GM12891 (cell line): ENCODE data around the gene LUC7L3.
"Not testable (repeated sequence)": the region's sequence is repeated elsewhere in the genome, so short reads cannot be mapped to it uniquely, and the experiment has no call there.

Experiments
- DNase-seq: peaks from one replicate; pipeline ENCODE4 v3.0.0; 2011; ENCODE audit warnings: low spot score; ENCODE audit not compliant: insufficient read length
- FAIRE-seq: peaks from 2 replicates; lab custom pipeline; 2011; peaks lifted over from hg19 to GRCh38; lab: Jason Lieb, UNC
- PAX5 ChIP-seq: IDR thresholded peaks from 2 replicates; pipeline ENCODE4 v1.6.1; 2011; ENCODE audit warnings: low read length, moderate library complexity, mild to moderate bottlenecking; ENCODE audit not compliant: insufficient read depth, severe bottlenecking
- POLR2A ChIP-seq: IDR thresholded peaks from 2 replicates; pipeline ENCODE4 v1.6.1; 2011; ENCODE audit warnings: low read depth, low read length, control low read depth
- POLR2AphosphoS5 ChIP-seq: IDR thresholded peaks from 2 replicates; pipeline ENCODE4 v1.6.1; 2011; ENCODE audit warnings: low read depth, low read length, control low read depth
- POU2F2 ChIP-seq: IDR thresholded peaks from 2 replicates; pipeline ENCODE4 v1.6.1; 2011; ENCODE audit warnings: low read depth, mild to moderate bottlenecking, control low read depth, low read length, moderate library complexity
- SPI1 ChIP-seq: IDR thresholded peaks from 2 replicates; pipeline ENCODE4 v1.6.1; 2011; ENCODE audit warnings: low read depth, low read length, control low read depth
- TAF1 ChIP-seq: IDR thresholded peaks from 2 replicates; pipeline ENCODE4 v1.6.1; 2011; ENCODE audit warnings: low read depth, low read length, control low read depth

The LUC7L3 gene

GRCh38 chr17:50707289-50708049, 11.9 kb upstream of the LUC7L3 start, which contains the start of gene ANKRD40:
Gene ANKRD40 (minus strand): TSS chr17:50707914. CDS start chr17:50707654, 260 bp downstream.
- TF ChIP-seq POLR2A (peak; percentile 36; the same call in 1 of the 2 replicates), POU2F2 (peak; percentile 10; the same call in 1 of the 2 replicates), PAX5 (no peak), TAF1 (peak; percentile 82)

GRCh38 chr17:50708050-50709000, 11.1 kb upstream of the LUC7L3 start:
- TF ChIP-seq PAX5 (no peak), POLR2AphosphoS5 (no peak), SPI1 (no peak), POU2F2 (no peak), POLR2A (0 out of 2 replicates have a peak, but pooled peaks have one; percentile 9), TAF1 (no peak; the same call in 1 of the 2 replicates)
- FAIRE-seq: peak; percentile 28
- DNase-seq: no peak

More at GRCh38 chr17:50707289-50708049, 11.9 kb upstream of the LUC7L3 start, which contains the start of gene ANKRD40:
- FAIRE-seq: peak; percentile 31
- DNase-seq: peak; percentile 69

- FAIRE-seq, DNase-seq: not testable (repeated sequence)
Measured at GRCh38 chr17:50709053-50709452, 10.3 kb upstream of the LUC7L3 start.

GRCh38 chr17:50710025-50710424, 9.4 kb upstream of the LUC7L3 start:
- no peak for DNase-seq
- no peak for FAIRE-seq
- TF ChIP-seq POLR2A: no peak
- TF ChIP-seq POLR2AphosphoS5: no peak
- no peak for TF ChIP-seq POU2F2
- no peak for TF ChIP-seq PAX5
- no peak for TF ChIP-seq TAF1
- no peak for TF ChIP-seq SPI1

GRCh38 chr17:50710650-50711049, 8.8 kb upstream of the LUC7L3 start:
- FAIRE-seq (no peak), DNase-seq (no peak)
- TF ChIP-seq TAF1: no peak
- TF ChIP-seq POLR2AphosphoS5: no peak
- TF ChIP-seq SPI1: no peak
- no peak for TF ChIP-seq POU2F2
- TF ChIP-seq PAX5: no peak
- TF ChIP-seq POLR2A: no peak

GRCh38 chr17:50712641-50713040, 6.8 kb upstream of the LUC7L3 start:
- TF ChIP-seq PAX5 (no peak), POLR2AphosphoS5 (no peak), SPI1 (no peak), TAF1 (no peak), POU2F2 (no peak), POLR2A (no peak)
- DNase-seq: no peak
- FAIRE-seq: no peak

GRCh38 chr17:50715471-50715870, 3.9 kb upstream of the LUC7L3 start:
- FAIRE-seq: no peak
- DNase-seq: no peak
- no peak for TF ChIP-seq POU2F2
- TF ChIP-seq PAX5: no peak
- no peak for TF ChIP-seq POLR2A
- TF ChIP-seq POLR2AphosphoS5: no peak
- TF ChIP-seq SPI1: no peak
- TF ChIP-seq TAF1: no peak

- no peak for TF ChIP-seq POU2F2
- no peak for TF ChIP-seq TAF1
- TF ChIP-seq POLR2AphosphoS5: no peak
- no peak for FAIRE-seq
- DNase-seq: no peak
Measured at GRCh38 chr17:50719924-50720794, 756 bp downstream of the LUC7L3 start.

- peak; percentile 5 for FAIRE-seq
- TF ChIP-seq SPI1: no peak
- no peak for TF ChIP-seq PAX5
- no peak for TF ChIP-seq TAF1
- TF ChIP-seq POU2F2: no peak
- TF ChIP-seq POLR2AphosphoS5: no peak
- no peak for TF ChIP-seq POLR2A
- DNase-seq: no peak
Measured at GRCh38 chr17:50721194-50722010, 2.0 kb downstream of the LUC7L3 start.
